Stromal cell of bone marrow (primary cell): ENCODE data around the gene SUGP2.
"Not testable (repeated sequence)": the region's sequence is repeated elsewhere in the genome, so short reads cannot be mapped to it uniquely, and the experiment has no call there.

ENCODE experiments used
- DNase-seq: peaks from one replicate; pipeline ENCODE4 v3.0.0-alpha.2; 2012; ENCODE audit warnings: low read depth

The SUGP2 gene

GRCh38 chr19:18990128-18990708 lies 43.1 kb downstream of the SUGP2 start:
- no peak for DNase-seq

GRCh38 chr19:18989316-18989715 lies 44.0 kb downstream of the SUGP2 start:
- DNase-seq, result no peak

- DNase-seq, result no peak
Observed at GRCh38 chr19:18987456-18987855, 45.9 kb downstream of the SUGP2 start.

- no peak for DNase-seq
Observed at GRCh38 chr19:18985257-18985656, 48.1 kb downstream of the SUGP2 start.

- DNase-seq, result no peak
Observed at GRCh38 chr19:18984251-18984650, 49.1 kb downstream of the SUGP2 start.

- no peak for DNase-seq
Observed at GRCh38 chr19:18982669-18983068, 50.6 kb downstream of the SUGP2 start.

- no peak for DNase-seq
Observed at GRCh38 chr19:18980432-18981020, 52.8 kb downstream of the SUGP2 start.

GRCh38 chr19:18978616-18979015 lies 54.7 kb downstream of the SUGP2 start:
- DNase-seq, result no peak

GRCh38 chr19:18975869-18976268 lies 57.4 kb downstream of the SUGP2 start:
- no peak for DNase-seq

GRCh38 chr19:18975011-18975410 lies 58.3 kb downstream of the SUGP2 start:
- DNase-seq, result no peak

- DNase-seq, result no peak
Observed at GRCh38 chr19:18972851-18973250, 60.5 kb downstream of the SUGP2 start.

GRCh38 chr19:18972301-18972811 lies 61.0 kb downstream of the SUGP2 start:
- no peak for DNase-seq

GRCh38 chr19:18969931-18970659 lies 63.2 kb downstream of the SUGP2 start:
- DNase-seq, result no peak

GRCh38 chr19:18967358-18968146 lies 65.8 kb downstream of the SUGP2 start:
- DNase-seq, result no peak

GRCh38 chr19:18966307-18966706 lies 67.0 kb downstream of the SUGP2 start:
- DNase-seq, result no peak

GRCh38 chr19:18964121-18964520 lies 69.2 kb downstream of the SUGP2 start:
- DNase-seq, result no peak

GRCh38 chr19:18961767-18962620 lies 71.3 kb downstream of the SUGP2 start:
- DNase-seq, result no peak

GRCh38 chr19:18960370-18960769 lies 72.9 kb downstream of the SUGP2 start:
- no peak for DNase-seq

GRCh38 chr19:18955042-18955441 lies 78.3 kb downstream of the SUGP2 start:
- no peak for DNase-seq

- no peak for DNase-seq
Observed at GRCh38 chr19:18954094-18954493, 79.2 kb downstream of the SUGP2 start.

GRCh38 chr19:18952364-18953003 lies 80.8 kb downstream of the SUGP2 start:
- DNase-seq, result not testable (repeated sequence)
